Measurements from ENCODE around the gene TAS2R30.

DNA sequence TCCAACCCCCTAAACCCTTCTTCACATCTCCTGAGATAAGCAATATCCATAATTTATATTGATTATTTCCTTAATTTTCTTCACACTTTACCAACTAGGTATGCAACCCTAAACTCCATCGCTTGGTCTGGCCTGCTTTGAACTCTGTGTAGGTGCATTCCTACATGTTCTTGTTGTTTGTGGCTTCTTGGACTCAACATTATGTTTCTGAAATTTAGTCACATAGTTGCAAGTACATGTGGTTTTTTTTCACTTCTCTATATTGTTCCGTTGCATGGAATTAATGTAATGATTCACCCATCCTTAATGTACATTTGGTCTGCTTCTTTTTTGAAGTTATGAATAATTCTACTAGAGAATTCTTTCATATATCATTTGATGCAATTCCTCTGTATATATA lies 1.6 kb upstream of the TAS2R30 start:
- TF ChIP-seq, protein P1, sequence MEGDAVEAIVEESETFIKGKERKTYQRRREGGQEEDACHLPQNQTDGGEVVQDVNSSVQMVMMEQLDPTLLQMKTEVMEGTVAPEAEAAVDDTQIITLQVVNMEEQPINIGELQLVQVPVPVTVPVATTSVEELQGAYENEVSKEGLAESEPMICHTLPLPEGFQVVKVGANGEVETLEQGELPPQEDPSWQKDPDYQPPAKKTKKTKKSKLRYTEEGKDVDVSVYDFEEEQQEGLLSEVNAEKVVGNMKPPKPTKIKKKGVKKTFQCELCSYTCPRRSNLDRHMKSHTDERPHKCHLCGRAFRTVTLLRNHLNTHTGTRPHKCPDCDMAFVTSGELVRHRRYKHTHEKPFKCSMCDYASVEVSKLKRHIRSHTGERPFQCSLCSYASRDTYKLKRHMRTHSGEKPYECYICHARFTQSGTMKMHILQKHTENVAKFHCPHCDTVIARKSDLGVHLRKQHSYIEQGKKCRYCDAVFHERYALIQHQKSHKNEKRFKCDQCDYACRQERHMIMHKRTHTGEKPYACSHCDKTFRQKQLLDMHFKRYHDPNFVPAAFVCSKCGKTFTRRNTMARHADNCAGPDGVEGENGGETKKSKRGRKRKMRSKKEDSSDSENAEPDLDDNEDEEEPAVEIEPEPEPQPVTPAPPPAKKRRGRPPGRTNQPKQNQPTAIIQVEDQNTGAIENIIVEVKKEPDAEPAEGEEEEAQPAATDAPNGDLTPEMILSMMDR (IDR thresholded peaks at IDR 0.05), result no peak
- no peak for TF ChIP-seq POLR2A (IDR thresholded peaks at IDR 0.05)

Data from uterus (tissue), 2 donors.